H1 (cell line): Measurements from ENCODE around the gene FAM131A. TPM values are rescaled to one million over a fixed set of nuclear protein-coding genes. Genes with fewer than 3 reads are reported as not detected.
A peak's percentile ranks its signal among the peaks of the same experiment; 100 is the strongest.

Experiments used
- CTCF ChIA-PET: fragments of 300-600 bp; sonication (Branson Sonifier 250); formaldehyde crosslinking; loops from one replicate; lab custom pipeline; 2021; ENCODE audit not compliant: partially characterized antibody; lab: Charles Lee
- POLR2A ChIA-PET: fragments of 300-600 bp; sonication (Branson Sonifier 250); formaldehyde crosslinking; loops from one replicate; lab custom pipeline; 2021; ENCODE audit warnings: inconsistent platforms; ENCODE audit not compliant: partially characterized antibody; lab: Charles Lee
- DNase-seq, 2 experiments: peaks; one replicate each; pipeline versions ENCODE4 v3.0.0 to v3.0.0-alpha.2; 2010 to 2022; ENCODE audit warnings: low spot score in 2 of 2, low read depth in 1 of 2, mixed read lengths in 1 of 2
- FAIRE-seq: peaks from 2 replicates; lab custom pipeline; 2011; peaks lifted over from hg19 to GRCh38; lab: Jason Lieb, UNC
- H2AFZ ChIP-seq: 2 replicates; pipeline ENCODE4 v1.8.1; 2012; ENCODE audit warnings: low read length, inconsistent platforms
- H2AK5ac ChIP-seq: 2 replicates; pipeline ENCODE4 v1.6.1; 2013; ENCODE audit warnings: low read depth, low read length
- H2BK120ac ChIP-seq: replicated peaks from 2 replicates; pipeline ENCODE3; 2013; ENCODE audit warnings: low read depth, low read length, inconsistent platforms
- H2BK12ac ChIP-seq: 2 replicates; pipeline ENCODE4 v1.6.1; 2013; ENCODE audit warnings: low read depth, low read length
- H2BK15ac ChIP-seq: 2 replicates; pipeline ENCODE4 v1.6.1; 2013; ENCODE audit warnings: low read length
- H2BK20ac ChIP-seq: 2 replicates; pipeline ENCODE4 v1.6.1; 2013; ENCODE audit warnings: low read length
- H2BK5ac ChIP-seq: 2 replicates; pipeline ENCODE4 v1.6.1; 2013; ENCODE audit warnings: low read depth, low read length
- H3K14ac ChIP-seq: 2 replicates; pipeline ENCODE4 v1.6.1; 2013; ENCODE audit warnings: inconsistent platforms; ENCODE audit not compliant: insufficient read length
- H3K18ac ChIP-seq: 2 replicates; pipeline ENCODE4 v1.6.1; 2013; ENCODE audit warnings: low read length; ENCODE audit errors: extremely low read depth
- H3K23ac ChIP-seq: 2 replicates; pipeline ENCODE4 v1.6.1; 2013; ENCODE audit warnings: inconsistent platforms; ENCODE audit not compliant: insufficient read length
- H3K23me2 ChIP-seq: 2 replicates; pipeline ENCODE4 v1.6.1; 2013; ENCODE audit warnings: low read depth, low read length
- H3K27ac ChIP-seq: 2 replicates; pipeline ENCODE4 v1.6.1; 2011; ENCODE audit warnings: low read depth, low read length, inconsistent platforms
- H3K27me3 ChIP-seq, 4 experiments: replicated peaks in 1 of 4; 1 replicate in 1 of 4; 2 replicates in 3 of 4; pipeline versions ENCODE4 v1.6.1 to v1.8.1; 2011 to 2013; ENCODE audit warnings: low read length in 3 of 4, mild to moderate bottlenecking in 3 of 4, inconsistent platforms in 2 of 4, mixed read lengths in 2 of 4, moderate library complexity in 1 of 4; ENCODE audit not compliant: control insufficient read depth in 3 of 4, insufficient read depth in 3 of 4; ENCODE audit errors: extremely low read depth in 1 of 4
- H3K36me3 ChIP-seq, 4 experiments: 2 replicates each; pipeline versions ENCODE4 v1.6.1 to v1.8.1; 2011 to 2013; ENCODE audit warnings: mild to moderate bottlenecking in 4 of 4, low read length in 3 of 4, moderate library complexity in 2 of 4, control low read depth in 1 of 4, inconsistent platforms in 1 of 4; ENCODE audit not compliant: insufficient read depth in 4 of 4, control insufficient read depth in 2 of 4
- H3K4ac ChIP-seq: replicated peaks from 2 replicates; pipeline ENCODE3; 2013; ENCODE audit warnings: low read length, low read depth, mixed read lengths, inconsistent platforms; ENCODE audit not compliant: insufficient read length
- H3K4me1 ChIP-seq, 4 experiments: replicated peaks in 1 of 4; 1 replicate in 1 of 4; 2 replicates in 3 of 4; pipeline versions ENCODE4 v1.6.1 to v1.8.1; 2011 to 2013; ENCODE audit warnings: low read length in 3 of 4, inconsistent platforms in 2 of 4, mixed read lengths in 1 of 4; ENCODE audit not compliant: insufficient read depth in 4 of 4, control insufficient read depth in 3 of 4
- H3K4me2 ChIP-seq, 2 experiments: 2 replicates each; pipeline versions ENCODE4 v1.6.1 to v1.8.1; 2011 to 2013; ENCODE audit warnings: low read depth in 2 of 2, low read length in 2 of 2, control low read depth in 1 of 2, inconsistent platforms in 1 of 2, mild to moderate bottlenecking in 1 of 2; ENCODE audit not compliant: insufficient read depth in 1 of 2
- H3K4me3 ChIP-seq, 4 experiments: fragments of 200-600, 300-600 bp in 1 of 4; sonication (generic), shearing (Covaris generic), sonication (Bioruptor Twin) in 1 of 4; 2 replicates each; pipeline versions ENCODE4 v1.5.1 to v1.8.1; 2011 to 2016; ENCODE audit warnings: low read length in 4 of 4, low read depth in 3 of 4, control low read depth in 2 of 4, inconsistent platforms in 2 of 4, mild to moderate bottlenecking in 2 of 4, mixed read lengths in 1 of 4, moderate library complexity in 1 of 4; ENCODE audit not compliant: insufficient read depth in 2 of 4; ENCODE audit errors: extremely low read depth in 1 of 4
- H3K56ac ChIP-seq: replicated peaks from 2 replicates; pipeline ENCODE3; 2013; ENCODE audit warnings: low read depth, mild to moderate bottlenecking, mixed read lengths, low read length, inconsistent platforms; ENCODE audit not compliant: insufficient read length
- H3K79me1 ChIP-seq: 2 replicates; pipeline ENCODE4 v1.6.1; 2013; ENCODE audit warnings: low read depth, low read length, control low read depth
- H3K79me2 ChIP-seq, 2 experiments: 2 replicates each; pipeline versions ENCODE4 v1.6.1 to v1.8.1; 2012 to 2013; ENCODE audit warnings: low read length in 2 of 2, mild to moderate bottlenecking in 2 of 2, inconsistent platforms in 1 of 2; ENCODE audit not compliant: insufficient read depth in 2 of 2, control insufficient read depth in 1 of 2
- H3K9ac ChIP-seq, 4 experiments: replicated peaks in 1 of 4; 1 replicate in 1 of 4; 2 replicates in 3 of 4; pipeline versions ENCODE4 v1.6.1 to v1.8.1; 2011 to 2013; ENCODE audit warnings: low read depth in 3 of 4, low read length in 3 of 4, control low read depth in 2 of 4, mild to moderate bottlenecking in 2 of 4, moderate library complexity in 2 of 4, inconsistent platforms in 1 of 4; ENCODE audit errors: extremely low read depth in 1 of 4
- H3K9me3 ChIP-seq, 2 experiments: 2 replicates each; pipeline versions ENCODE4 v1.6.1 to v1.8.1; 2012 to 2013; ENCODE audit warnings: mild to moderate bottlenecking in 2 of 2, moderate library complexity in 2 of 2, control low read depth in 1 of 2, inconsistent platforms in 1 of 2, low read depth in 1 of 2, low read length in 1 of 2, mixed read lengths in 1 of 2; ENCODE audit not compliant: insufficient read depth in 2 of 2
- H4K20me1 ChIP-seq, 2 experiments: replicated peaks in 1 of 2; 2 replicates each; pipeline versions ENCODE3 to v1.8.1; 2011 to 2013; ENCODE audit warnings: inconsistent platforms in 2 of 2, low read length in 2 of 2, mild to moderate bottlenecking in 1 of 2; ENCODE audit not compliant: insufficient read depth in 2 of 2, control insufficient read depth in 1 of 2
- H4K5ac ChIP-seq: 2 replicates; pipeline ENCODE4 v1.6.1; 2013; ENCODE audit warnings: low read length, low read depth, mixed read lengths, inconsistent platforms; ENCODE audit not compliant: insufficient read length
- H4K8ac ChIP-seq: 2 replicates; pipeline ENCODE4 v1.8.0; 2013; ENCODE audit warnings: mild to moderate bottlenecking, moderate library complexity, low read length, inconsistent platforms; ENCODE audit not compliant: insufficient read depth; ENCODE audit errors: extremely low read depth
- H4K91ac ChIP-seq: replicated peaks from 2 replicates; pipeline ENCODE3; 2013; ENCODE audit warnings: low read length, mixed read lengths, inconsistent platforms; ENCODE audit not compliant: insufficient read length
- CHD1 ChIP-seq: IDR thresholded peaks from 2 replicates; pipeline ENCODE4 v1.6.1; 2012; ENCODE audit warnings: low read depth, low read length, improper control_type of control experiment
- CTBP2 ChIP-seq: IDR thresholded peaks from 2 replicates; pipeline ENCODE4 v1.7.0; 2011; ENCODE audit warnings: borderline replicate concordance, mild to moderate bottlenecking, moderate library complexity, mixed read lengths, low read length; ENCODE audit not compliant: insufficient read depth, insufficient read length
- POU5F1 ChIP-seq: IDR thresholded peaks from 2 replicates; pipeline ENCODE4 v1.6.1; 2011; ENCODE audit warnings: low read depth, mild to moderate bottlenecking, low read length, moderate library complexity
- RBBP5 ChIP-seq: IDR thresholded peaks from 2 replicates; pipeline ENCODE4 v1.7.1; 2012; ENCODE audit warnings: low read depth, mild to moderate bottlenecking, inconsistent platforms, low read length, moderate library complexity, borderline replicate concordance
- WGBS, 2 experiments: shearing (Covaris generic) in 1 of 2; methylation state at CpG; one replicate each; pipeline versions ENCODE4 v1.1.6 to v1.1.7; 2013 to 2015; ENCODE audit warnings: low lambda C conversion rate in 2 of 2, mixed read lengths in 2 of 2, inconsistent platforms in 1 of 2, low coverage in 1 of 2, missing lambda C conversion rate in 1 of 2; ENCODE audit not compliant: insufficient replicate concordance in 2 of 2, insufficient coverage in 1 of 2, insufficient read length in 1 of 2; ENCODE audit errors: extremely low coverage in 1 of 2, missing lambda C conversion rate in 1 of 2; 5-methylcytosine and 5-hydroxymethylcytosine counted together
- polyA plus RNA-seq, 7 experiments: library from polyadenylated mRNA; depleted of rRNA in 3 of 7; stranded (reverse) in 5 of 7; unstranded in 2 of 7; fragments of >200 nt in 5 of 7; fragments of 200-250 nt in 2 of 7; gene quantifications; 1 replicate in 5 of 7; 2 replicates in 1 of 7; 4 replicates in 1 of 7; pipeline versions ENCODE4 v1.2.1 to v1.2.3, GENCODE V29; 2011 to 2013; ENCODE audit warnings: missing spikeins in 2 of 7, mixed read lengths in 2 of 7
- total RNA-seq: library from RNA; stranded (reverse); fragmentation: NEBNext Ultra II Directional; extraction: Animal tissue kit (Norgen Biotek cat#: 25700); gene quantifications from 2 replicates; pipeline ENCODE4 v1.2.1, GENCODE V29; 2021

FAM131A gene
- total and polyA plus RNA-seq, 2 of the 8 experiments (the other 6 are each of a cell fraction or from before 2014, with no cell fraction given): 16.0 to 21.9 TPM

- Histone ChIP-seq H3K4me1 (peaks cover 5 to 27% (median 18%) of the 10 kb centered on the region in 4 experiments), H4K20me1 (peaks cover 13 to 28% of the 10 kb centered on the region in 2 experiments), H3K23ac (no peak overlapping the region), H2AK5ac (no peak overlapping the region), H4K5ac (no peak overlapping the region), H3K79me1 (peaks cover 9% of the 10 kb centered on the region), H2BK15ac (no peak overlapping the region), H3K56ac (no peak overlapping the region), H2BK5ac (no peak overlapping the region), H3K9ac (peak overlapping the region in 2 of 4 experiments; percentile 34 to 53; a peak in 3 of 7 replicates), H3K36me3 (peaks cover 4 to 17% (median 11%) of the 10 kb centered on the region in 4 experiments; a peak in 7 of 8 replicates), H3K4ac (no peak overlapping the region), H3K18ac (no peak overlapping the region), H3K79me2 (peaks cover 0 to 2% of the 10 kb centered on the region in 2 experiments; a peak in 1 of 4 replicates), H3K27ac (no peak overlapping the region), H3K9me3 (no peaks in the 10 kb centered on the region), H3K23me2 (peaks cover 14% of the 10 kb centered on the region), H3K4me3 (peak overlapping the region in 3 of 4 experiments; percentile 12 to 50 (median 32); a peak in 4 of 8 replicates), H4K8ac (peak overlapping the region; percentile 81; the same call in 1 of the 2 replicates), H3K27me3 (no peaks in the 10 kb centered on the region), H2AFZ (no peak overlapping the region), H3K4me2 (peak overlapping the region; percentile 72 to 98), H2BK120ac (no peak overlapping the region), H3K14ac (no peak overlapping the region), H2BK20ac (no peak overlapping the region), H2BK12ac (no peak overlapping the region), H4K91ac (no peak overlapping the region)
- CTCF ChIA-PET: interaction anchor here (0.6 to 3.6 kb wide), 11 partner anchors 9 to 1367 kb away, joined by 3 to 16 read pairs (median 5); no protein-coding TSS in a partner anchor
- DNase-seq (no peak), FAIRE-seq (no peak)
- POLR2A ChIA-PET: interaction anchor here (0.8 to 3.6 kb wide), 12 partner anchors 9 to 156 kb away, joined by 3 to 30 read pairs (median 4); partner anchors contain the start of gene EIF4G1
- WGBS, 2 experiments: 58% methylated on average over 8 of the region's 8 CpGs; no CpG with 5 or more reads in 1 of the 2 experiments
- TF ChIP-seq CHD1 (no peak), CTBP2 (no peak), RBBP5 (no peak), POU5F1 (no peak)
These were observed 1.6 kb downstream of the FAM131A start for GRCh38 chr3:184339001-184339400.
